Activated B cell treated with CpG ODN at 0.5 μM for 24 hours (primary cell): Measurements from ENCODE around the gene SSR1. TPM values are rescaled to one million over a fixed set of nuclear protein-coding genes. Genes with fewer than 3 reads are reported as not detected.
"Not testable (repeated sequence)": the region's sequence is repeated elsewhere in the genome, so short reads cannot be mapped to it uniquely, and the experiment has no call there.

ENCODE experiments used
- ATAC-seq: fragments of 200-7000 bp; cut with Tn5 transposase; one replicate; pipeline ENCODE4 v1.10.0; 2021; ENCODE audit warnings: low read depth, mild to moderate bottlenecking, moderate library complexity
- CTCF ChIA-PET: fragments of 350-600 bp; sonication (Branson Sonifier 250); formaldehyde crosslinking; loops from one replicate; lab custom pipeline; 2021; ENCODE audit warnings: antibody characterized with exemption; lab: Charles Lee
- POLR2A ChIA-PET: fragments of 350-600 bp; sonication (Branson Sonifier 250); formaldehyde crosslinking; loops from one replicate; lab custom pipeline; 2021; ENCODE audit warnings: antibody characterized with exemption; lab: Charles Lee
- DNase-seq: peaks from one replicate; pipeline ENCODE4 v3.0.0; 2022
- H3K27ac Mint-ChIP-seq: one replicate; pipeline ENCODE4 v1.8.0; 2020; ENCODE audit warnings: mixed read lengths
- H3K27me3 Mint-ChIP-seq: one replicate; pipeline ENCODE4 v1.8.0; 2021; ENCODE audit warnings: mixed read lengths
- H3K36me3 Mint-ChIP-seq: one replicate; pipeline ENCODE4 v1.8.0; 2021; ENCODE audit warnings: low read depth, mixed read lengths
- H3K4me1 Mint-ChIP-seq: one replicate; pipeline ENCODE4 v1.8.0; 2021; ENCODE audit warnings: mixed read lengths
- H3K4me3 Mint-ChIP-seq: one replicate; pipeline ENCODE4 v1.8.0; 2020; ENCODE audit warnings: mild to moderate bottlenecking, mixed read lengths
- H3K9me3 Mint-ChIP-seq: one replicate; pipeline ENCODE4 v1.8.0; 2020; ENCODE audit warnings: mixed read lengths
- CTCF ChIP-seq: fragments of 200-600 bp; IDR thresholded peaks from one replicate; pipeline ENCODE4 v1.8.0; 2022; ENCODE audit warnings: antibody characterized with exemption, mild to moderate bottlenecking
- intact Hi-C: fragments of 100-400 bp; cut with micrococcal nuclease; formaldehyde crosslinking; loops from one replicate; pipeline ENCODE4 v1.15.1; 2024
- total RNA-seq: library from RNA; stranded (reverse); gene quantifications from 2 replicates; pipeline ENCODE4 v1.2.3, GENCODE V29; 2022

SSR1 gene
- total RNA-seq, 1 donor from 2014 or later = 86.7 TPM

GRCh38 chr6:7268362-7268761, 44.6 kb downstream of the SSR1 start:
- Mint-ChIP-seq H3K4me3 (no peak overlapping the region), H3K4me1 (no peaks in the 10 kb centered on the region), H3K9me3 (no peaks in the 10 kb centered on the region), H3K36me3 (no peaks in the 10 kb centered on the region), H3K27ac (no peak overlapping the region), H3K27me3 (peaks cover 4% of the 10 kb centered on the region)
- DNase-seq (no peak), ATAC-seq (no peak)
- ChIA-PET CTCF (no interaction called here), POLR2A (no interaction called here)
- intact Hi-C loops = no loop called here
- TF ChIP-seq CTCF = no peak

GRCh38 chr6:7267466-7268091, 45.4 kb downstream of the SSR1 start:
- Mint-ChIP-seq H3K27me3 (peaks cover 4% of the 10 kb centered on the region), H3K27ac (no peak overlapping the region), H3K4me1 (no peaks in the 10 kb centered on the region), H3K4me3 (no peak overlapping the region), H3K36me3 (no peaks in the 10 kb centered on the region), H3K9me3 (no peaks in the 10 kb centered on the region)
- ChIA-PET POLR2A (no interaction called here), CTCF (no interaction called here)
- ATAC-seq (no peak), DNase-seq (no peak)
- no peak for TF ChIP-seq CTCF
- intact Hi-C loops = no loop called here

- H3K27ac Mint-ChIP-seq = no peak overlapping the region
These were observed 45.9 kb downstream of the SSR1 start for GRCh38 chr6:7267071-7267465.

GRCh38 chr6:7265385-7265726, 47.6 kb downstream of the SSR1 start:
- intact Hi-C loops, H3K27me3 Mint-ChIP-seq, H3K9me3 Mint-ChIP-seq, DNase-seq, H3K4me3 Mint-ChIP-seq, ATAC-seq, H3K36me3 Mint-ChIP-seq, H3K27ac Mint-ChIP-seq: not testable (repeated sequence)
- ChIA-PET POLR2A (interaction anchor here (0.6 kb wide), 2 partner anchors 113 to 912 kb away, joined by 3 to 5 read pairs; no protein-coding TSS in a partner anchor), CTCF (interaction anchor here (1.9 kb wide), 1 partner anchor 10 kb away, joined by 11 read pairs; no protein-coding TSS in a partner anchor)
- H3K4me1 Mint-ChIP-seq = peaks cover 20% of the 10 kb centered on the region

More at GRCh38 chr6:7267071-7267465, 45.9 kb downstream of the SSR1 start:
- ATAC-seq = no peak
- ChIA-PET POLR2A (no interaction called here), CTCF (no interaction called here)
- intact Hi-C loops = no loop called here
- H3K36me3 Mint-ChIP-seq = no peaks in the 10 kb centered on the region
- peaks cover 3% of the 10 kb centered on the region for H3K4me1 Mint-ChIP-seq
- no peak for TF ChIP-seq CTCF
- DNase-seq = no peak
- H3K4me3 Mint-ChIP-seq = no peak overlapping the region
- H3K27me3 Mint-ChIP-seq = peaks cover 7% of the 10 kb centered on the region
- no peaks in the 10 kb centered on the region for H3K9me3 Mint-ChIP-seq

GRCh38 chr6:7264686-7265384, 48.2 kb downstream of the SSR1 start:
- ChIA-PET POLR2A (interaction anchor here (0.6 kb wide), 1 partner anchor 113 kb away, joined by 3 read pairs; no protein-coding TSS in a partner anchor), CTCF (interaction anchor here (1.9 kb wide), 1 partner anchor 10 kb away, joined by 11 read pairs; no protein-coding TSS in a partner anchor)
- no peak for TF ChIP-seq CTCF
- DNase-seq (no peak), ATAC-seq (no peak)
- H3K4me3 Mint-ChIP-seq = no peak overlapping the region
- peaks cover 22% of the 10 kb centered on the region for H3K4me1 Mint-ChIP-seq
- no peaks in the 10 kb centered on the region for H3K9me3 Mint-ChIP-seq
- H3K27ac Mint-ChIP-seq = no peak overlapping the region
- H3K36me3 Mint-ChIP-seq = no peaks in the 10 kb centered on the region
- intact Hi-C loops = no loop called here
- peaks cover 7% of the 10 kb centered on the region for H3K27me3 Mint-ChIP-seq
